ENCODE data around the gene RCC2.

RCC2 gene

GRCh38 chr1:17404820-17405219 is 34.7 kb downstream of the RCC2 start:
- TF ChIP-seq CTCF (IDR thresholded peaks at IDR 0.05; ENCODE audit: low read depth, low read length): no peak
- H3K4me3 ChIP-seq (ENCODE audit: low read depth, low read length): no peak overlapping the region

GRCh38 chr1:17404034-17404684 is 35.3 kb downstream of the RCC2 start:
- H3K4me3 ChIP-seq (ENCODE audit: low read depth, low read length): no peak overlapping the region
- no peak for TF ChIP-seq CTCF (IDR thresholded peaks at IDR 0.05; ENCODE audit: low read depth, low read length)

- no peak for TF ChIP-seq CTCF (IDR thresholded peaks at IDR 0.05; ENCODE audit: low read depth, low read length)
- H3K4me3 ChIP-seq (ENCODE audit: low read depth, low read length): no peak overlapping the region
Observed at GRCh38 chr1:17403081-17403480, 36.4 kb downstream of the RCC2 start.

- no peak for TF ChIP-seq CTCF (IDR thresholded peaks at IDR 0.05; ENCODE audit: low read depth, low read length)
Observed at GRCh38 chr1:17401841-17402240, 37.6 kb downstream of the RCC2 start.

GRCh38 chr1:17400725-17401341 is 38.6 kb downstream of the RCC2 start:
- H3K4me3 ChIP-seq (ENCODE audit: low read depth, low read length): no peak overlapping the region
- no peak for TF ChIP-seq CTCF (IDR thresholded peaks at IDR 0.05; ENCODE audit: low read depth, low read length)

More at GRCh38 chr1:17401841-17402240, 37.6 kb downstream of the RCC2 start:
- H3K4me3 ChIP-seq (ENCODE audit: low read depth, low read length): no peak overlapping the region

- H3K4me3 ChIP-seq (ENCODE audit: low read depth, low read length): no peak overlapping the region
- no peak for TF ChIP-seq CTCF (IDR thresholded peaks at IDR 0.05; ENCODE audit: low read depth, low read length)
Observed at GRCh38 chr1:17397910-17398695, 41.4 kb downstream of the RCC2 start.

GRCh38 chr1:17393230-17393629 is 46.2 kb downstream of the RCC2 start:
- H3K4me3 ChIP-seq (ENCODE audit: low read depth, low read length): no peak overlapping the region
- TF ChIP-seq CTCF (IDR thresholded peaks at IDR 0.05; ENCODE audit: low read depth, low read length): no peak

All from WI38 (cell line).